T-helper 9 cell (primary cell): Measurements from ENCODE around the gene NEIL1.
"Not testable (repeated sequence)": the region's sequence is repeated elsewhere in the genome, so short reads cannot be mapped to it uniquely, and the experiment has no call there.

Experiments
- DNase-seq: peaks from one replicate; pipeline ENCODE4 v3.0.0-alpha.2; 2020
- total RNA-seq, 2 donors: gene quantifications; one replicate each; lab custom pipeline; 2026; lab: John Stamatoyannopoulos, UW

Gene NEIL1, protein sequence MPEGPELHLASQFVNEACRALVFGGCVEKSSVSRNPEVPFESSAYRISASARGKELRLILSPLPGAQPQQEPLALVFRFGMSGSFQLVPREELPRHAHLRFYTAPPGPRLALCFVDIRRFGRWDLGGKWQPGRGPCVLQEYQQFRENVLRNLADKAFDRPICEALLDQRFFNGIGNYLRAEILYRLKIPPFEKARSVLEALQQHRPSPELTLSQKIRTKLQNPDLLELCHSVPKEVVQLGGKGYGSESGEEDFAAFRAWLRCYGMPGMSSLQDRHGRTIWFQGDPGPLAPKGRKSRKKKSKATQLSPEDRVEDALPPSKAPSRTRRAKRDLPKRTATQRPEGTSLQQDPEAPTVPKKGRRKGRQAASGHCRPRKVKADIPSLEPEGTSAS
- total RNA-seq, result 8.2 to 29.0 reads per million in 2 donors

DNA sequence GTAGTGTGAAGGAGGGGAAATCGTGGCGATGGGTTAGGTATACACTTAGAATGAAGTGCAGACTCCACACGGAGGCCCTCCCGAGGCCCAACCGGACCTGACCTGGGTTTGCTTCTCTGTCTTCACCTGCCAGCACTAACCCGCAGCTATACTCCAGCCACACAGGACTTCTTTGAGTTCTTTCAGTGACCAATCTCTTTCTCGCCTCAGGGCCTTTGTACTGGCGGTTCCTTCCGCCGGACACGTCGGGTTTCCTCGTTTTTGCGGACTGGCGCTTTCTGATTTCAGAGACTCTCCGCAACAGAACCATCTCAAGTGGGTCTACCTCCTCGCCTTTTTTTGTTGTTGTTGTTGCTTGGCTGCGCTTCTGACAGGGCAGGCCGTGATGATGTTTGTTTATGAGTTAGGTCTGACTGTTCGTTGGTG lies at the start of gene NEIL1:
NEIL1 (plus strand) TSS at position 244 of the 426 bp plus-strand sequence. CDS start 1,867 bp downstream, outside the sequence.
- DNase-seq, result no peak

DNA sequence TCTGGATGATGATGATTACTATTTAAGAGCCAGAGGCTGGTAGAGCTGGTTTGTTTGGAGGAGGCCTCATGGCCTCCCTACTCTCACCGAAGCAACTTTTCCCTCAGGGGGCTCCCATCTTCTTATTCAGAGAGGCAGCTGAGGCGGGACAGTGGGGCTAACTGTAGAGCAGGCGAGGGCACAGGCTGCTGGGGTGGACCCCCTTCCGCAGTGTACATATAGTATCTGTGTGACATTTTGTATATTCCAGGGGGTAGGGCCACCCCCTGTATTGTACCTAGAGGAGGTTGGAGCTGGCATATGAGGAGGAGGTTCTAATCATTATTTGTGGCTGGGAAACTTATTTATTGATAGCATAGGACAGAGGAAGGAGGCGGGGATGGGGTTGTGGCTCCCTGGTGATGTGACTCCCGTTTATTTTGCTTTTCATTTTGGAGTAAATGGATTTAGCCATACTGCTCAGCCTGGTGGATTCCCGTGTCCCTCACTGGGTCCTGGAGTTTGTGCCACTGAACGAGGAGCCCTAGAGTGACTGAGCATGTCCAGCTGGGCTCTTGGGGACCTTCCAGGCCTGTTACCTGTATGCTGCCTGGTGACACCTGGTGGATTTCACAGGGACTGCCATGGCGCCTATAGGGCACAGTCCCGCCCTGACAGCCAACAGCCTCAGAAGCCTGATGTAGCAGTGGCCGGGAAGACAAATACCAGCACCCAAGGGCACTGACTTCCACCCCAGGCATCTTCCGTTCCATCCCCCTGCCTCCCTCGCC lies 48.1 kb upstream of the NEIL1 start:
- not testable (repeated sequence) for DNase-seq

DNA sequence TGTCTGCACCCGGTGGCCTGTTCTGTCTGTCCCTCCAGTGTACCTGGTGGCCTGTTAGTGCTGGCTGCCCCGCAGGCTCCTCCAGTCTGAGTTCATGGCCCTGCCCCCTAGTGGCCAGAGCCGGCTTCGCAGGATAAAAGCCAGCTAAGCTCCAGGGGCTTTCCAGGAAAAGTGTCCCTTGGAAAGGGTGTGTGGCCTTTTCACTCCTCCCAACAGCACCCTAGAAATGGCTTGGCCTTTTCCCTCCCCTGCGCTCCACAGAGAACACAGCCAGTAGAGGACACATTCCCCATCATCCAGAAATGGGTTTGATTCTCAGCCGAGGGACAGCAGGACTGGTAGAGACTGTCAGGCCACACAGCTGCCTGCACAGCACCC lies 47.5 kb upstream of the NEIL1 start:
- DNase-seq, result peak; percentile 52

- not testable (repeated sequence) for DNase-seq
Measured at GRCh38 chr15:75300026-75300425, 46.8 kb upstream of the NEIL1 start.

DNA sequence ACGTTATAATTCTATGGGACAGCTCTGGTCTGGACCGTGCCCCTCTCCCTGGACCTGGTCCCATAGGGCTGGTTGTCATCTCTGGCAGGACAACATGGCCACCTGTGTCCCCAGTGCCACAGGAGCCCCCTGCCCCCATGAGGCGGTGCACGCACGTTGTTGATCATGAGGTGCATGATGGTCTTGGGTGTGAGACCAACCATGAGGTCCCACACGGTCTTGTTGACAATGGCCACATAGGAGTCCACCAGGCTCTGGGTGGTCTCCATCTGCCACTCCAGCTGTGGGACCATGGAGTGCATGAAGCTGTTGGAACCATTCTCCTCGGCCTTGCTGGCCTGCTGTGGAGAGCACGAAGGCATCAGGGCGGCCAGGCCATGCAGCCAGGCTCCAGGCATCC lies 44.5 kb upstream of the NEIL1 start:
- DNase-seq, result no peak

GRCh38 chr15:75302753-75303152 lies 44.1 kb upstream of the NEIL1 start:
- DNase-seq, result not testable (repeated sequence)

DNA sequence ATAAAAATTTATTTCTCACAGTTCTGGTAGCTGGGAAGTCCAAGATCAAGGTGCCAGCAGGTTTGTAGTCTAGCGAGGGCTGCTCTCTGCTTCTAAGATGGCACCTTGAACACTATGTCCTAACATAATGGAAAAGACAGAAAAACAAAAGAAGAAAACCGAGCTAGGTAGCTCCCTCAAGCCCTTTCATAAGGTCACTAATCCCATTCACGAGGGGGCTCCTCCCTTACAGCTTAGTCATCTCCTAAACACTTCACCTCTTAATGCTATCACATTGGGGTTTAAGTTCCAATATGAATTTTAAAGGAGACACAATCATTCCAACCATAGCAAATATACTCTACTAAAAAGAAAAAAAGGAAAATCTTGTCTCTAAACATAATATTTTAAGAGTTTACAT lies 40.7 kb upstream of the NEIL1 start:
- no peak for DNase-seq

GRCh38 chr15:75307778-75308390 lies 39.0 kb upstream of the NEIL1 start:
- no peak for DNase-seq

DNA sequence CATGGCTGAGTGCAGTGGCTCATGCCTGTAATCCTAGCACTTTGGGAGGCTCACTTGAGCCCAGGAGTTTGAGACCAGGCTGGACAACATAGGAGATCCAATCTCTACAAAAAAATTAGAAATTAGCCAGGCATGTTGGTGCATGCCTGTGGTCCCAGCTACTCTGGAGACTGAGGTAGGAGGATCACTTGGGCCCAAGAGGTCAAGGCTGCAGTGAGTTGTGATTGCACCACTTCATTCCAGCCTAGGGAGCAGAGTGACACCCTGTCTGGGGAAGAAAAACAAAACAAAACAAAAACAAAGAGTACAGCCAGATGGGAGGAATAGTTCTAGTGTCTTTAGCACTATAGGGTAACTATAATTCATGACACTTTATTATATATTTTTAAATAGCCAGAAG lies 37.1 kb upstream of the NEIL1 start:
- no peak for DNase-seq

GRCh38 chr15:75312548-75312947 lies 34.3 kb upstream of the NEIL1 start:
- not testable (repeated sequence) for DNase-seq

GRCh38 chr15:75313116-75313845 lies 33.6 kb upstream of the NEIL1 start:
- no peak for DNase-seq

GRCh38 chr15:75314552-75315290 lies 32.1 kb upstream of the NEIL1 start:
- no peak for DNase-seq

GRCh38 chr15:75319231-75319897 lies 27.5 kb upstream of the NEIL1 start:
- not testable (repeated sequence) for DNase-seq

- no peak for DNase-seq
Measured at GRCh38 chr15:75321711-75322110, 25.1 kb upstream of the NEIL1 start.

- no peak for DNase-seq
Measured at GRCh38 chr15:75325922-75326321, 20.9 kb upstream of the NEIL1 start.

- DNase-seq, result no peak
Measured at GRCh38 chr15:75327005-75327404, 19.8 kb upstream of the NEIL1 start.

- no peak for DNase-seq
Measured at GRCh38 chr15:75327491-75327890, 19.3 kb upstream of the NEIL1 start.

GRCh38 chr15:75328493-75329314 lies 18.1 kb upstream of the NEIL1 start:
- DNase-seq, result no peak

GRCh38 chr15:75329571-75329970 lies 17.3 kb upstream of the NEIL1 start:
- DNase-seq, result no peak

DNA sequence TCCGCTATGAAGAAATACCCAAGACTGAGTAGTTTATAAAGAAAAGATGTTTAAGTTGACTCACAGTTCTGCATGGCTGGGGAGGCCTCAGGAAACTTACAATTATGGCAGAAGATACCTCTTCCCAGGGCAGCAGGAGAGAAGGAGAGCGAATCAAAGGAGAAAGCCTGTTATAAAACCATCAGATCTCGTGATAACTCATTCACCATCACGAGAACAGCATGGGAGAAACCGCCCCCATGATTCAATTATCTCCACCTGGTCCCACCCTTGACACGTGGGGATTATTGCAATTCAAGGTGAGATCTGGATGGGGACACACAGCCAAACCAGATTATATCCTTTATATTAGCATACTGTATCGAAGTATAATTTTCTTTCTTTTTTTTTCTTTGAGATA lies 14.7 kb upstream of the NEIL1 start:
- DNase-seq, result not testable (repeated sequence)
